Middle frontal gyrus (tissue), 1 donor: ENCODE data around the gene ZMIZ1.
"Not testable (repeated sequence)": the region's sequence is repeated elsewhere in the genome, so short reads cannot be mapped to it uniquely, and the experiment has no call there.

Experiments
- DNase-seq: peaks from one replicate; pipeline ENCODE4 v3.0.0-alpha.2; 2015; ENCODE audit warnings: low spot score; ENCODE audit errors: extremely low spot score

The ZMIZ1 gene

DNA sequence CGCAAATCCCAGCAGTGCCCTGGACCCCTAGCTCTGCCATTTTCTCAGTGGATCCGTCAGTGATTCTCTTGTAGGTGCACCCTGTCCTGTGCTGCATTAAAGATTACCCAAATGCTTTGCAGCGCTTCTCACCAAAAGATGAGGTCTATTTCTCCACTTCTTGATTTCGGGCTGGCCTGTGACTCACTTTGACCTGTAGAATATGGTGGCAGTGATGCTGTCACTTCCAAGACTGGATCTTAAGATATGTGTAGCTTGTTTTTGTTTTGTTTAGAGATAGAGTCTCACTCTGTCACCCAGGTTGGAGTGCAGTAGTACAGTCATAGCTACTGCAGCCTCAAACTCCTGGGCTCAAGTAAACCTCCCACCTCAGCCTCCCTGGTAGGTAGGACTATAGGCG lies 37.0 kb upstream of the ZMIZ1 start:
- no peak for DNase-seq

DNA sequence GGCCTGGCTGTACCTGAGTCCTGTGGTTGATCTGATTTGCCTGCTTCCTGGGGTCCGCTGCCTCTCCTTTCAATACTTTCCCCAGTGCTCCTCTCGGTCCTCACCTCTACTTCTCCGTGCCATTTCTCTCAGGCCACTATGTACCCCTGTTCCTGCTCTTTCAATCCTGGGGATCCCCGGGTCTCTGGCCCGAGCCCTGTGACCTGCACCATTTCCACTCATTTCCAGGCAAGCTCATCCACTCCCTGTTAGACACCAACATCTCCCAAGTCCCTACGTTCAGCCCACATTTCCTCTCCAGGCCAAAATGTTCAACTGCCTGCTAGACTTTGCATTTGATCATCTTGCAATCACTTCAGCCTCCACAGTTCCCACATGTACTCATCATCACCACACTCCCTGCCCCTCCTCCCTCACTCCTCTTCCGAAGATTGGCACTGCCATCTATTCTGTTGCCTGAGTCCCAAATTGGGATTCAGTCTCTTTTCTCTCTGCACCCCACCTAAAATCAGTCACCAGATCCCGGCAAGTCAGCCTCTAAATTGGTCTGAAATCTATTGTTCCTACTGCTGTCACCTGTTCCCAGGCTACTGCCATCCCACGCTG lies 34.4 kb upstream of the ZMIZ1 start:
- DNase-seq = no peak

GRCh38 chr10:79036416-79036815 lies 32.4 kb upstream of the ZMIZ1 start:
- not testable (repeated sequence) for DNase-seq

DNA sequence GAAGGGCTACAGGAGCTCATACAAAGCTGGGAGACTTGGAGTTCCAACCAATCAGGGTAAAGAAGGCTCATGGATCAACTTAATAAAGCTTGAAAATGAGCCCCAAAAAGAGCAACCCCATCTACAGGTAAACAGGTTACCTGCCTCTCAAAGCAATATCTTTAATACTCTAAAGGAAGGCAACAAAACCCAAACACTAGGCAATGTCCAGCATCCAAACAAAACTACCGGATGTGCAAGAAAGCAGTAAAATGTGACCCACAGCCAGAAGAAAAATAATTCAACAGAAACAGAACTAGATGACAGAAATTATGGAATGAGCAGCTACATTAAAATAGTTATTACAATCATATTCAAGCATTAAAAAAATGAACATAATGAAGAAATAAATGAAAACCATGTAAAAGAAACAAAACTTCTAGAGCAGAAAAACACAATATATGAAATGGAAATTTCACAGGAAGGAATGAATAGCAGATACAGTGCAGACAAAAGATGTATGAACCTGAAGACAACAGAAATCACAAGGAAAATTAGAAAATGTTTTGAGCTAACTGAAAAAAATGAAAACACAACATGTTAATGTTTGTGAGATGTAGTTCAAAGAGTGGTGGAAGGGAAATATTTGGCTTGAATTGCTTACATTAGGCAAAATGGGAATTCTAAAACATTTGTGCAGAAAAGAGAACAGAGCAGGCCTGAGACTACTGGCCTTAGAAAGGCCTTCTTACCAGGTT lies 30.5 kb upstream of the ZMIZ1 start:
- DNase-seq = no peak

DNA sequence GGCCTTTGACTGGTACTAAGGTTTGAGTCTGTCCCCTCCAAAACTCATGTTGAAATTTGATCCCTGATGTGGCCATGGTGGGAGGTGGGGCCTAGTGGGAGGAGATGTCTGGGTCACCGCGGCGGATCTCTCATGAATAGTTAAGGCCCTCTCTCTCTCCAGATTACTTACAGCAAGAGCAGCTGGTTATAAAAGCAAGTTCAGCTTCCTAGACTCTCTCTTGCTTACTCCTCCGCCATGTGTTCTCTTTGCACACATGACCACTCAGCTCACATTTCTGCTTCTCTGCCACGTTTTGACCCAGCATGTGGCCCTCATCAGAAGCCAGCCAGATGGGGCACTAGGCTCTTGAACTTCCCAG lies 29.9 kb upstream of the ZMIZ1 start:
- no peak for DNase-seq

DNA sequence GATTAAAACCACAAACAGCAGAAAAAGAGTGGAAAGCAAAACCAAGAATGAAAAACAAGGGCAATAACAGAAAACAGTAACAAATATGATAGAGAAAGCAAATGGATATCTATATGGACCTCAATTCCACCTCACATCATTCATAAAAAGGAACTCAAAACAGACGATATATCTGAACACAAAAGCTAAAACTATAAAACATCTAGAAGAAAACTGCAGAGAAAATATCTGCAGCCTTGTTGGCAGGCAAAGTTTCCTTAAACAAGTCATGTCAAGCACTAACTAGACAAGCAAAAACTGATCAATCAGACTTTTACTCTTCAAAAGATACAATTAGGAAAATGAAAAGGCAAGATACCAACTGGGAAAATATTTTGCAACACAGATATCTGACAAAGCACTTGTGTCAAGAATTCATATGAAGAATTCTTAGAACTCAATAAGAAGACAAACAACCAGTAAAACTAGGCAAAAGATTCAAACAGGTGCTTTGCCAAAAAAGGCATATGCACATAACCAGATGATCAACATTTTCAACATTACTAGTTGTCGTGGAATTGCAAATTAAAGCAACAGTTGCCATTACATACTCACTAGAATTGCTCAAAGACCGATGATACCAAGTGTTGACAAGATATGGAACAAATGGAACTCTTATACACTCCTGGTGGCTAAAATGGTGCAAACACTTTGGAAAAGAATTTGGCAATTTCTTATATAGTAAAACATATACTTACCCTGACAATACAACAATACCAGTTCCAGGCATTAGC lies 25.9 kb upstream of the ZMIZ1 start:
- DNase-seq = no peak

- no peak for DNase-seq
Observed at GRCh38 chr10:79044036-79044632, 24.6 kb upstream of the ZMIZ1 start.

GRCh38 chr10:79044846-79045245 lies 23.9 kb upstream of the ZMIZ1 start:
- DNase-seq = no peak

- DNase-seq = no peak
Observed at GRCh38 chr10:79045566-79046175, 23.1 kb upstream of the ZMIZ1 start.

GRCh38 chr10:79046326-79046725 lies 22.4 kb upstream of the ZMIZ1 start:
- DNase-seq = no peak

DNA sequence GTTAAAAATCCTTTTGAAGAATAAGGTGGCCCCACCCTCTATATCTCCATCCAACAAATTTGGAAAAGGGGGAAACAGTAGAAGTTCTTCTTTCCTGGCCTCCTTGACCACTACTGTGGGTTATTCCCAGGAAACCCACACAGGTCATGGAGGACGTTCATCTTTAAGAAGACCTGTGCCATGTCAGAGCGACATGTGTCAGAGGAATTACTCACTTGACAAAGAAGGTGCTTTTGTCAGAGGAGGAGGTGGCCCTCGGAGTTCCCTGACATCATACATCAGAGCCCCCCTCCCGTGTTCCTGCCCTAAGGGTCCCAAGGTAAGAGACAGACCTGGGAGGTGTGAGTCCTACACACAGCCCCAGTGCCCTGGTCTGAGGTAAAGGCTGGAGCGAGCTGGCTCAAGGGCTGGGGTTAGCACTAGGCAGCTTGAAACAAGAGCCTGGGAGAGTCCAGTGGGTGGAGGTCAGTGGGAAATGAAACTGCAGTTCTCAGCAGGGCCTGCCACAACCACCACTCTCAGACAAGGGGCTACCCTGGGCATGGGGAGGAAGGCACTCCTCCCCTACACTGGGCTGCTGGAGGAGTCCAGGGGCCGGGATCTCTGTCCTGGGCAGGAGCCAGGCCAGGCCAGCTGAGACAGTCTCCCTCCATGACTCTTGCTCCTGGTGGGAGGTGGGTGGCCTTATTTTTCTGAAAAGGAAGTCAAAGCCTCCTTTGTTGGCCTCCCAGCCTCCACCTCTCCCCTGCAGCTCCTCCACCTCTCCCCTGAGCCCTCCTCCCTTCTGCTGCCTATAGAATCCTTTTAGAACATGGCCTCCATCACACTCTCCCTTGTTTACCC lies 21.8 kb upstream of the ZMIZ1 start:
- DNase-seq = no peak

DNA sequence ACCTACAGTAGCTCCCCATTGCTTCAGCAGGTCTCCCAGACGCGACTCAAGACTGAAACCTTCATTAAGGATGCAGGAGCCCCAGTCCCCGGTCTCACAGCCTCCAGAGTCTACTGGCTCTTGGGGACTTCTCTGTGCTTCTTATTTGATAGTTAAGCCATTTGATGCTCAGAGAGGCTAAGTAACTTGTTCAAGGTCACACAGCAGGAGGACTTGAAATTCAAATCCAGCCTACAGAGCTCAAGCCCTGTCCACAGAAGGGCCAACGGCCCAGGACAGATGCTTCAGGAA lies 21.2 kb upstream of the ZMIZ1 start:
- no peak for DNase-seq

- DNase-seq = no peak
Observed at GRCh38 chr10:79047875-79048638, 20.7 kb upstream of the ZMIZ1 start.

- DNase-seq = no peak
Observed at GRCh38 chr10:79048639-79049550, 19.9 kb upstream of the ZMIZ1 start.

DNA sequence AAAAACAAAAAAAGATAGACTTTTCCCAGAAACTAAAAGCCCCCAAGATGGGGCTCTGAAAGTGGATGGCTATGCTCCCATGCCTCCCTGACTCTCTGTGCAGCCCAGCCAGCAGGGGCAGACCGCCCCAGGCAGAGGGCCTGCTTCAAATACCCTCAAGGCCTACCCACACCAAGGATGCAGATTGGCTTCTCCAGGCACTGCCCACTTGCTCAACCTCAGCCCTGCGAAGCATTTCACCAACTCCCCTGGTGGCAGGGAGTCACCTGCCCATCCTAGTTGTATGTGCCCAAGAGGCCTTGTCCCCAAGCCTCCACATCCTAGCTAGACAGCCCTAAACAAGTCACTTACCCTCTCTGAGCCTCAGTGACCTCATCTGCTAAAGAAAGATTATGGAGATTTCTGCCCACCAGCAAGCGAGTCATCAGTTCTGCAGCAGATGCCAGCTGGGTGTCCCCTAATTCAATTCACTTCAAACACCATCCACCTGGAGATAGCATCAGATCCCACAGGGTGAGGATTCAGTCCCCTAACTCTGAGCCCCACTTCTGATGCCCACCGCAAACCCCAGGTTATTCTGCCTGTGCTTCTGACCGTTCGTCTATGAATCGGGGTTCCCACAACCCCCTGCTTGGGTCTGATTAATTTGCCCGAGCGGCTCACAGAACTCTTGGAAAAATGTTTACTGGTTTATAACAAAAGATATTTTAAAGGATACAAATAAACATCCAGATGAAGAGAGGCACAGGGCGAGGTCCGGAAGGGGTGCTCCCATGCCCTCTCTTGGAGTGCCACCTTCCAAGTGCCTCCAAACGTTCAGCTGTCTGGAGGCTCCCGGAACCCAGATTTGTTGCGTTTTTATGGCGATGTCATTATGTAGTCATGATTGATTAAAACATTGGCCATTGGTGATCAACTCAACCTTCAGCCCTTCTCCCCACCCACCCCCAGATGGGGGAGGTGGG lies 18.6 kb upstream of the ZMIZ1 start:
- DNase-seq = no peak

DNA sequence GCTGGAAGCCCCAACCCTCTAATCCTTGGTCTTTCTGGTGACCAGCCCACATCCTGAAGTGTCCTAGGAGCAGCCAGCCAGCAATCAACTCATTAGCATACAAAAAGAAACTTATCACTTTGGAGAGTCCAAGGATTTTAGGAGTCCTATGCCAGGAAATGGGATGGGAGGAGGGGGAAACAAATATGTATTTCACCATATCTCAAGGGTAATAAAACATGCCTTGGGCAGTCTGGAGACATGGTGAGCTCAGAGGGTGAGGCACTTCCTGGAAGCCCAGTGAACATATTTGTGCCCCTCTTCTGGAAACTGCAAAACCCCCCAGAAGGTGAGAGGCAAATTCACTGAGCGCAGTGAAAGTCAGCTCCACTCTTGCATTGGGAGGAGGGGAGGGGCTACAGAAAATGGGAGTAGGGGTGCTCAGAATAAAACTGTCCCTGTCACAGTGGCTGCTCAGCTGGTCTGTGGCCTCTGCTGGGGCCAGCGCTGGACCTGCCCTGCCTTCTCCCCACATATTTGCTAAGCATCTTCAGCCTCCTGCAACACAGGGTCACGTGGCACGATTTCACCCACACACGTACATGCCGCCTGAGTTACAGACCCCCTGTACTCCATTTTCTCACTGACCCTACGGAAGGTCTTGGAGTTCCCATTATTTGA lies 17.7 kb upstream of the ZMIZ1 start:
- no peak for DNase-seq

DNA sequence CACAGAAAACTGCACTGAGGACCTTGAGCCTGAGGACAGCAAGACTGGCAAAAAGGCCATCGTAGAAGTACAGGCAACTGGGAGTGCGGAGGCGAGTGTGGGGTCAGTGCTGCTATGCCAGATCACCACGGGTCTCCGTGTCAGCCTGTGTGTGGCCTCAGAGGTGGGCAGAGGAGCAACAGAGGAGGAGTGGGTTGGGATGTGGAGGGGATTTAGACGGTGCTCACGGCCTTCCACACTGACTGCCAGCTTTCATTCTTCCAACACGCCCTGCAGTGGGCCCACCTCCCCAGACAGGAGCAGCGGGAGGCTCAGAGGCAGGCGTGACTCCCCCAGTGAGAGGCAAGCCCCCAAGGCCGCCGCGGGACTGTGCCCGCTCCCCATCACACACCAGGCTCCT lies 17.0 kb upstream of the ZMIZ1 start:
- no peak for DNase-seq
